RCC 7860 (cell line): ENCODE results near the gene MAN1C1.

ENCODE experiments used
- DNase-seq: peaks from one replicate; pipeline ENCODE4 v3.0.0-alpha.2; 2015; ENCODE audit warnings: low spot score
- FAIRE-seq: peaks from 2 replicates; lab custom pipeline; 2012; peaks lifted over from hg19 to GRCh38; lab: Jason Lieb, UNC

The MAN1C1 gene

DNA sequence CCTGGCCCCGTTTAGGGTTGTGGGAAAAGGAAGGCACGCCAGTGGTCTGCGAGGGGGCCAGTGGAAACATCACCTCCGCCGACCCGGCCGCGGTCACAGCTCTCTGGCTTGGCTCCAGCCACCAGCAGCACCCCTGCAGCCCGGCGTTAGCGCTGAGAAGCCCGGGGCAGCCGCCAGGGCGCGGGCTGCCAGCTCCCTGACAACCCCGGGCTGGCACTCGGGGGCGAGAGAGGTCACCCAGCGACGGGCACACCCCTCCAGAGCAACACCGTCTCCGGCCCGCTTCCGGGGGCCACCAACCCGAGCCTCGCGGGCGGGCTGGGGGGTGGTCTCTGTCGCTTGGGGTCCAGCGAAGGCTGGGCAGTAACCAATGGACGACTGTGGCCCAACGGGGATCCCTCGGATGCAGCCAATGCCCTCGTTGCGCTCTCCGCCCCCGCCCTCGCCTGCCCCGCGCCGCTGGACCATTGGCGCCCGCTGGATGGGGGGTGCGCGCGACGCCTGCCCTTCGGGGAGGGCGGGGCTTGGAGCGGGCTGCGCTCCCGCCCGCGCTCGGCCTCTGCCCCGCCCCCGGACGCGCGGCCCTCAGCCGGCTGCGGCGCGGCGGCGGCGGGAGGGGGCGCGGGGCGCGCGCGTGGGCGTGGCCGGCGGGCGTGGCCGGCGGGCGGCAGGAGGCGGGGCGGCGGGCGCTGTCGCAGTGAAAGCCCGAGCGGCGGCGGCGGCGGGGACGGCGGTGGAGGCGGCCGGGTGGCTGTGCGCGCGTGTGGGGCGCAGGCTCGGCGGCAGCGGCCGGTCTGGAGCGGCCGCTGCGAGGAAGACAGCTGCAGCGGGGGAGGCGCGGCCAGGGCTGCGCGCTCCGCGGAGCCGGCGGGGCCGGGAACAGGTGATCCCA is at the start of gene MAN1C1:
MAN1C1 (plus strand) TSS at position 697 of the 892 bp plus-strand sequence. CDS start 1,007 bp downstream, outside the sequence.
- DNase-seq (peak; percentile 49), FAIRE-seq (no peak)

DNA sequence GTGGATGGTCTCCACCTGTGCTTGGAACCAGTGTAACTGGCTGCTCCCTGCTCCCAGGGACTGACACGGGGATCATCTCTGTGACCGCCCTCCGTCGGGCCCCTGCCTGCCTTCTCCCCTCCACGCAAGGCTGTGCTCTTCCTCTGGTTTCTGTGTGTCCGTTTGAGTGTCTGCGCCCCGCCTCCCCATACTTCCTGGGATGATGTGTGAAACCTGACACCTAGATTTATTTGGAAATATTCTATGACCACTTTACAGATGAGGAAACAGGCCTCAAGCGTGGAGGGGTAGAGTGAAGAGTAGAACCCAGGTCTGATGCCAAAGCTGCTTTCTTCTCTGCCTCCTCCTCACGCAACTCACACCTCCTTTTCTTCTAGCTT is 48.9 kb upstream of the MAN1C1 start:
- FAIRE-seq (no peak), DNase-seq (no peak)

DNA sequence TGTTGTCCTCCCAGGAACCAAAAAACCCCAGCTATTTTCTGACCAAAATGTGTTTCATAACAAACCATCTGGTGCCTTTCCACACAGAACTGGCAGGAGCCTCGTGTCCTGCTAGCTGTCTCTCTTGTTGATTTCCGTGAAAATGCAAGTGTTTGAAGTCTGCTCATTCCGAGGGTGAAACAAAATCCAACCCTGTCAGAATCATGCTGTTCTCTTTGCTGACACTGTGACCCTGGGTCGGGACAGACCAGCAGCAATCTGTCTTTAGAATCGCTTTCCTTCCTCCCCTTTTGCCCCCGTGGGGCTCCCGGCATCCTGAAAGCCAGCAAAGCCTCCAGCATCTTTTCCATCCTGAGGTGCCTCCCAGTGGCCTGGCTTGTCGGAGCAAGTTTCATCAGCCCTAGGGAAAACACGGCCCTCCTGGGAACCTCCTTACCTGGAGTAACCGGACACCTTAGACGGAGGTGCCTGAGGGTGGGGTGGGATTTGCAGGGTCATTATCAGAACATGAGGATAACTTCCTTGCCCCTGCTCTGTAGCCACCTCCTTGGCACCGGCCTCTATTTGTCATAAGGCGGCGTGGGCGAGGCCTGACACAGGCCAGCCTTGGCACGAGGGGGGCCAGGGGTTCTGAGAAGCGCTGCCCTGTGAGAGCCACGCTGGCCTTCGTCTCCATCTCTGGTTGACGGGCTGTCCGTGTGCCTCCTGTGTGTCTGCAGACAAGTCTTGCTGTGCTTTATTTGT is 48.3 kb upstream of the MAN1C1 start:
- peak; percentile 33 for DNase-seq
- FAIRE-seq, result no peak

DNA sequence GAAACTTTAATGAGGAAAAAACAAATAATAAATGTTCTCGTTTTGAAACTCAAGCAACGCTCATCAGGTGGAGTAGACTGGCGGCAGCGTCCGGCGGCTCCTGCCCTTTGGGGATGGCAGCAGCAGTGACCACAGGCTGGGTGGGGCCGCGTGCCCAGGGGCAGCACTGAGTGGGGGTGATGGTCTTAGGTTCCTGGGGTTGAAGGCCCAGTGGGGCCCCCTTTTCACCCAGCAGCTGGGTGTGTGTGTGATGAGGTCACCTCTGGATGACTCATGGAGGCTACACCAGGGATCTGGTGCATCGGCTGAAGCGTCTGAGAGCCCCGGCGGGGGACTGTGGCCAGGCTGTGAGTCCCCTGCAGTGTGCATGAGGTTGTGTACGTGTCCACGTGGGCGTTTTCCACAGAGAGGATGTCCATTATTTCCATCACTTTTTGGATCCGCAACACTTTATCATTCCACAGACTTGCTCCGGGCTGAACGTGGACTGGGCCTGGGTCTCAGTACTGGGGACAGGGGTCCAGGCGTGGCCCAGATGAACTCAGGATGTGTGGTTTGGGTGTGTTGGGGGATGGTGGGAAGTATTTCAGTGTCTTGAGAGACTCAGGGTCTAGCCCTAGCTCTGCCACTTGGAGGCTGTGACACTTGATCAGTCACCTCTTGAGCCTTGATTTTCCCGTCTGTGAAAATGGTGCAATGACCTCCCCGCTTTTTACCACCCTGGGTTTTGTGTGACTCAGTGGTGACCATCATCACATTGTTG is 47.6 kb upstream of the MAN1C1 start:
- peak; percentile 87 for DNase-seq
- FAIRE-seq, result peak; percentile 75

DNA sequence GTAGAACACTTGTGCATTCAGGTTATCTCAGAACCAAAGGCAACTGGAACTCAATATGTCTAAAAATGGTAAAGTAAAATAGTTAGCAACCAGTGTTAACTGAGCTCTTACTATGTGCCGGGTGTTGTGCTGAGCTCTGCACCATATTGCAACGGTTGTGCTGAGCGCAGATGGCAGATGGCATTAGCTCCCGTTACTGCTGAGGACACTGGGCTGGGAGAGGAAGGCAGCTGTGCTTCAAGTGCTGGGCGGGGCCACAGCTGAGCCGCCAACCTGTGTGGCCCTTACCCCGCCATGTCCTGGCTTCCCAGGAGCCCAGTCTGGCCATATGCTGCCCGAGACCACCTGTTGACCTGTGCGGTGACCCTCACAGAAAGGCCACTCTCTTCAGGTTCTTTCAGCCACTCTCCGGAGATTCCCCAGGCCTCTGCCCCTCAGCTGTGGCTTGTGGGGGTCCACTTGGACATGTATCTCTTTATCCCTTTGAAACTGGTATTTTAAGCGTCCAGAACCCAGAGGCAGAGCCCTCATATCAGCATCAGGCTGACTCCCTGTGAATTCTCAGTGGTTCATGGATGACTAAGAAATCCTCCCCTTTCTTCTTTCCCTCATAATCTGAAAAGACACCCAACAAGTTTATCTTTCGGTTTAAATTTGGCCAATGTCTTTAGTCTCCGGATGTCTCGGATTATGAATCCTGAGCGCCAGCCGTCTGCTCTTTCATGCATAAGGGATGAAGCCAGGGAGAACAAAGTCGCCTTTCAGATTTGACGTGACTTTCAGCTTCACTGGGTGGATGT is 46.8 kb upstream of the MAN1C1 start:
- no peak for FAIRE-seq
- no peak for DNase-seq

DNA sequence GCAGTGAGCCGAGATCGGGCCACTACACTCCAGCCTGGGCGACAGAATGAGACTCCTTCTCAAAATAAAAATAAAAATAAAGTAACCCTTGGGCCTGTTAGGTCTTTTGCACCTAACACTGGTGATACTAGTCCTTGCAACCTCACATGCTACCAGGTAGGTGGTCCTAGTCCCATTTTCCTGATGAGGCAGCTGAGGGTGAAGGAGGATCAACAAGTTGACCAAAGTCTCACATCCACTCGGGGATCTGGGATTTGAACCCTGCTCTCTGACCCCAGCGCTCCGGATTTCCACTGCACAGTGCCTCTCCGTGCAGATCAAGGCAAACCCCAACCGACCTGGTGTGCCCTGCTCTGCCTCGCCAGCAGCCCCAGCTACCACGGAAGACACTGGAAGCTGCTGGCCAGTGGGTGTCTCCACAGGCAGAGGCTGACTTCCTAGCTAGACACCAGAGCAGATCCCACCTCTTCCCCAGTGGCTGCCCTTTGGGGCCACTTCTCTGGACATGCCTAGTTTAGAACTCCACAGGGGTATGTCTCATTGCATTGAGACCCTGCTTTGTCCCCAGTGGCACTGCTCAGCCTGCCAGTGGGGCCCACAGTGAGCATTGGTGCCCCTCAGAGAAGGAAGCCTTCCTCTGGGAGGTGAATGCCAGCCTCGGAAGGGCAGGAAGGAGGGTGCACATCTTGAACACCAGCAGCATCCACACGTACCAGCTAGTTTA is 45.6 kb upstream of the MAN1C1 start:
- DNase-seq (no peak), FAIRE-seq (no peak)

DNA sequence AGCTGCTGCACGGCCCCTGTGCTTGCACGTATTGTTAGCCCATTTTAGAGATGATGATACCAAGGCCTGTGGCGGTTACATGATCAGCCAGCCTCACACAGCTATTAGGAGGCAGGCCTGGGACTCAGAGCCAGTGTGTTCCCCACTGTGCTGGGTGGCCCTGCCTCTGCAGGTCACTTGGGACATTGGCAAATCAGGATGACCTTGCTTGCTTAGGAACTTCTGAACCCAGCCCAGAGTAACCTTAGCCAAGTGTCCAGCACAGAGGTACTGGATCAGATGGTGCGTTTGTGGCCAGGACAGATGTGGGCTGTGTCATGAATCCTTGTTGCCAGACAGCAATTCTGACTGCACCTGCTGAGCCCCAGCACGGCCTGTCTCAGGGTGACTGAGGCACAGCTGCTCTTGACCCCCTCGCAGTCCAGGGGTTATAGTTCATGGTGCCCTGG is 45.0 kb upstream of the MAN1C1 start:
- no peak for FAIRE-seq
- DNase-seq, result no peak

DNA sequence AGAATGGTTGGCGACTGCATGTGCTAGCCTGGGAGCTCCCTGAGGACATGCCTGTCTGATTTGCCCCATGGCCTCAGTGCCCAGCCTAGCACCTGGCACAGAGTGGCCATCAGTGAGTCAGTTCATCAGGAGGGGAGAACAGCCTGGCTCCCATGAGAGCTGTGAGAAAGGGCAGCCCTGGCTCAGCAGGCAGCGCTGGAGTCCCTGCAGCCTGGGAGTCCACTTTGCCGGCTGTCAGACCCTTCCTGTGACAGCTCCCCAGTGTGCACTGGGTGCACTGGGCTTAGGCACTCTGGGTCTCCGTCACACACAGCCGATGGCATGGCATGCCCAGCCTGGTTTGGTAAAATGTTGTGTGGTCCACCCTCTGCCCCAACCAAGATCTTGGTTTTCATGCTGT is 44.5 kb upstream of the MAN1C1 start:
- DNase-seq, result no peak

DNA sequence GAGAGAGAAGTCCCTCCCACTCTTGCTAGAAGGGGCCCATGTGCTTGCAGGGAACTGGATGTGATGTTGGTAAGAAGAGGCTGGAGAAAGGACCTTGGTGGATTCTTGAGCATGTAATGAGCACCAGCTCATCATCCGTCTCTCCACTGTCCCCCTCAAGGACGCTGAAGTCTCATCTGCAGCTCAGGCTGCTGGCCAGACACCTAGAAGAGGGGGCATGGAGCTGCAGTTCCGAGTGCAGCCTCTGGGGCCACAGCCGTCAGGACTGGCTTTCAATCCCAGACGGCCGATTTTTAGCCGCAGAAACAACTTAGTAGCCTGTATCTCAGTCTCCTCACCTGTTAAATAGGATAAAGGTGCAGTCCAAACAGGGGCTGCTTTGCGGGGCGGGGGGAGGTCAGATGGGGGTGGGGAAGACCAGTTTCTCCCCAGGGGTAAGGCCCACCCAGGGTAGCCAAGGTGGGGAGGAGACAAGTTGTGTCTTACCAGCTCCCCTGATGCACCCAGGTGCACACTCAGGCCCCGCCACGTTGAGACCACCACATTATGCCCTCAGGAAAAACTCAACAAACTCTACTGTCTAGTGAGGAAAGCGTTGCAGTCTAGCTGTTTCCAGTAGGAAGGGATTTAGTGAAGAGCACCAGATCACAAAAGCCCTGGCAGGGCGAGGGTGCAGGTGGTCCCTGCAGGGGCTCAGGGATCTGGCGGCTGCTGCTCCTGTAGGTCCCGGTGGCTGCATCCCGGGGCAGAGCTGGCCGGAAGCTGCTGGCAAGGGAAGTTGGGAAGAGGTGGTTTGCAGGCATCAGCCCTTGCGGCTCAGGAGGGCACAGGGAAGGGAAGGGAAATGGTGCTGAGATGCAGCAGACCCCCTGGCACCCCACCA is 43.6 kb upstream of the MAN1C1 start:
- FAIRE-seq (no peak), DNase-seq (no peak)

More for the DNA sequence above, 44.5 kb upstream of the MAN1C1 start:
- no peak for FAIRE-seq

DNA sequence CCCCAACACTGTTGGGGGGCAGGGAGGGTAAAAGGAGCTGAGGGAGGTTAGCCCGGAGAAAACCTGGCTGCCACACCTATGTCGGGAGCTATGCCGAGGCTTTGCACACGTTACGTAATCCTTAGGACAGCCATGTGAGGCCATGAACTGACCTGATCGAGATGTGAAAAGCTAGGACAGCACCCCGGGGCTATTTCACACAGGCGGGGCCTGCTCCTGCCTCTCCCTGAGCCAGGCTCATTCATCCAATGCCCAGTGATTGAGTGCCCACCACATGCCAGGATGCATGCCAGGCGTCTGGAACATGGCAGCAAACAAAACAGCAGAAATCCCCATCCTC is 43.0 kb upstream of the MAN1C1 start:
- no peak for DNase-seq
- no peak for FAIRE-seq

DNA sequence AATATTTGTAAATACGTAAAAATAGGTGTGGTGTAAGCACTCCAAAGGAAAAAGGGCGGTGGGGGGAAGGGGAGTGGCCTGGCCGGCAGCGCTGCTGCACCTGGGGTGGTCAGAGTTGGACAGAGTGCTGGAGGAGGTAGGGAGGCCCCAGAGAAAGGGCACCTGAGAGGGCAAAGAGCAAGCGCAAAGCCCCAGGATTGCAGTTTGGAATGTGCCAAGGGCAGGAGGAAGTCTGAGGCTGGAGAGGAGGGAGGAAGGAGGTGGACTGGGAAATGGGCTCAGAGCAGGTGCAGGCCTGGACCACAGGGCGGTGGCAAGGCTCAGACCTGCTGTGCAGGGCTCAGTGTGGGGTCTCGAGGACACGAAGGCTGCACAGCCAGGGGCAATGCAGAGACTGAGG is 42.6 kb upstream of the MAN1C1 start:
- FAIRE-seq, result no peak
- no peak for DNase-seq

DNA sequence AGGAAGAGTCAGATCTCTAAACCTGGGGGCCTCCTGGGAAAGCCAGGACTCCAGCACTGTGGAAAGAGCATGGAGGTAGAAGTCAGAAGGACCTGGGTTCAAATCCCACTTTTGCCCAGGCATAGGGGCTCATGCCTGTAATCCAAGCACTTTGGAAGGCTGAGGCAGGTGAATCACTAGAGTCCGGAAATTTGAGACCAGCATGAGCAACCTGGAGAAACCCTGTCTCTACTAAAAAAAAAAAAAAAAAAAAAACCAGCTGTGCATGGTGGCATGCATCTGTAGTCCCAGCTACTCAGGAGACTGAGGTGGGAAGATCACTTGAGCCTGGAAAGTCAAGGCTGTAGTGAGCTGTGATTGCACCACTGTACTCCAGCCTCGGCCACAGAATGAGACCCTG is 41.4 kb upstream of the MAN1C1 start:
- no peak for DNase-seq
- no peak for FAIRE-seq

DNA sequence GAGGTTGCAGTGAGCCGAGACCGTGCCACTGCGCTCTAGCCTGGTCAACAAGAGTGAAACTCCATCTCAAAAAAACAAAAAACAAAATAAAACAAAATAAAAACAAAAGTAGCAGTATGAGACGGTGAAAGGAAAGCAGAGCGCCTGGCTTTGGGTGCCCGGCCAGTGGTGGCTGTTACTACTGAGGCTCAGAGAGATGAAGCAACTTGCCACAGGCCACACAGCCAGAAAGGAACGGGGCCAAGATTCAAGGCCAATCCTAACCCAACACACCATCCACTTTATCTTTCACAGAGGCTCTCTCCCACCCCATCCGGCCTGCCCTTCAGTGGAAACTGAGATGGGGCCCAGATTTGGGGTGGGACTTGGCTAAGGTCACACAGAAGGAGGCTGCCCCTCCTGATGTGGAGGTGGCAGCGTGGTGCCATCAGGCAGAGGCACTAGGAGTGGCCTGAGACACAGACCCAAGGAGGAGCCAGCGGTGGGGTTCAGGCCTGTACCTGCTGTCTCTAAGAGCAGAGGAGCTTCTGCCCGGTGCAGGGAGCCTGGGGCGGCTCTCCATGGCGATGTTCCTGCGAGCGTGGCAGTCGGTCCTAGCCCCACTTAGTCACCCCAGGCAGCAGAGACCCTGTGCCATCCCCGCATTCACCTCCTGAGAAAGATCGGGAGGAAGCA is 40.0 kb upstream of the MAN1C1 start:
- no peak for DNase-seq
- FAIRE-seq, result no peak

DNA sequence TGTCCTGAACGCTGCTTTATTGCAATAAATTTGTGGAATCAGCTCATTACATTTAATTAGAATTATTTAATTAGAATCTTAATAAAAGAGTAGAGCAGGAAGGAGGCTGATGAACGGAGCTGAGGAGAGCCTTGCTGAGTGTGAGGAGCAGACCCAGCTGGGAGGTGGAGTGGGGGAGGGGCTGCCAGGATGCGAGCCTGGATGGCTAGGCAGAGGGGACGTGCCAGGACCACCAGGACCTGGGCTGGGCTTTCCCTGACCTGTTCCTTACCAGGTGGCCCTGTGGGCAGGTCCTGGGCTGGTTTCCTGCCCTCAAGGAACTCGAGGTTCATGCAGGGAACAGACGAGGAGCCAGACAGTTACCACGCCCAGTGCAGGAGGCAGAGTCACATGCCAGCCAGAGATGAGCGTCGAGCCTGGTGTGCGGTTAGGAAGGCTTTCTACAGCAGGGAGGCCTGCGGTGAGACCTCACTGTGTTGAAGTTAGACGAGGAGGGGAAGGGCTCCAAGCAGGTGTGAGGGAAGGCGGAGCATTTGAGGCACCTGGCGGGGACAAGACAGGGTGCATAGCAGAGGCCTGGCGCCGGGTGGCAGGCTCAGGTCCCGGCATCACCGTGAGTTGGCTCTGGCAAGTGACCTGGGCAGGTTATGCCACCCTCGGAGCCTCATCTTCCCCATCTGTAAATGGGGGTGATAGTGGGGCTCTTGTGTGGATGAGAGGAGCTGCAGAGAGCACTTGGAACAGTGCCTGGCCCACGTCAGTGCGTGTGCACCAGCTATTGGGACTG is 39.3 kb upstream of the MAN1C1 start:
- DNase-seq, result no peak
- no peak for FAIRE-seq

DNA sequence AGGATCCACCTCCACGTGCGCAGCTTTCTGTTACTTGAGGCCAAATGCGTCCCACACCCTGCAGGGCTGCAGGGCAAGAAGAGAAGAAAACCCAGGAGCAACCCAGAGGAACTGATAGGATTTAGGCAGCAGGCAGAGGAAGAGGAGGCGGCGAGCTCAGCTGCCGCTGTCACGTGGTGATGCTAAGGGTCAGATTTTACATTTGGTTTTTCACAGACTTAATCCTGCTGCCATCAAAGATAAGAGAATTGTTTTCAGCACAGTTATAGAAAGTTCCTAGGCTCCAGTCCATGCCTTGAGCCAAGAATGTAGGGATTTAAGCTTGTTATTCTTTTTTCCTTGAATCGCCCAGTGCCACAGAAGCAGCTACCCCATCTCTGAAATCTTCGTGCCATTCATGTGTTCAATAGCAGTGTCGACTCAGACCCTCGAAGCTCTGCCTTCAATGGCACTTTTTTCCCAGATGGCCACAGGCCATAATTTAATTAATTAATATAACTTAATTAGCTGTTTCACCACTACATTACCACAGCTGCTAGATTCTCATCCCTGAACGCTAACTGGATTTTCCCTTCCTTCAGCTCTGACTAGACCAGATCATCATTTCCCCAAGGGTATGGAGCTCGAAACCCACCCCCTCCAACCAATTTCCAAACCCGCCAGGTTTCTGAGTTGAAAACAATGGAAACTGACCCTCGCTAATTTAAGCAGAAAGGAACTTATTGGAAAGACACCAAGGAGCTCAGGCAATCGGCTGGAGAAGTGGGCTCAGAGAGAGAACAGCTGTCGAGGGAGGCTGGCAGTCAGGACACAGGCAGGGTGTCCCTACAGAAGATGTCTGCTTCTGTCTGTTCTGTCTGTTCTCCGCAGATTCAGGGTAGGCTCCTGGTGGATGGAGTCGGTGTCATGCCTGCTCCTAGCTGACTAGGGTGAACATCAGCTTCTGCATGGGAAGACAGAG is 37.0 kb upstream of the MAN1C1 start:
- FAIRE-seq (no peak), DNase-seq (no peak)

DNA sequence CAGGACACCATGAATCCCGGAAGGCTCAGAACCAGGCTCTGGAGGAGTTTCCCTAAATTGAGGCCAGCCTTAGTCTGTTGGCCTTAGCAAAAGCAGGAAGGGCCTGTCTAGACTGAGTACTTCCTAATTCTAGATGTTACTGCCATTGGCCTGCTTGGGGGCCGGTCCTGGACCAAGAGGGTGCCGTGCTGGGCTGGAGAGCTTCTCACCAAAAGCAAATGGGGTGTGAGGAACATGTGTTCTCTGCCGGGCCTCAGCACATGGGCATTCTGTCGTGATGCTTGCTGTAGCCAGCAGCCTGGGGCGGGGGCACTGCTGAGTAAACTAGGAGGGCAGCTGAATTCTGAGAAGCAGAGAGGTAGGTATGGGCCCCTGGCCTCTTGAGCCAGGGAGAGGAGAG is 35.7 kb upstream of the MAN1C1 start:
- DNase-seq (no peak), FAIRE-seq (no peak)

DNA sequence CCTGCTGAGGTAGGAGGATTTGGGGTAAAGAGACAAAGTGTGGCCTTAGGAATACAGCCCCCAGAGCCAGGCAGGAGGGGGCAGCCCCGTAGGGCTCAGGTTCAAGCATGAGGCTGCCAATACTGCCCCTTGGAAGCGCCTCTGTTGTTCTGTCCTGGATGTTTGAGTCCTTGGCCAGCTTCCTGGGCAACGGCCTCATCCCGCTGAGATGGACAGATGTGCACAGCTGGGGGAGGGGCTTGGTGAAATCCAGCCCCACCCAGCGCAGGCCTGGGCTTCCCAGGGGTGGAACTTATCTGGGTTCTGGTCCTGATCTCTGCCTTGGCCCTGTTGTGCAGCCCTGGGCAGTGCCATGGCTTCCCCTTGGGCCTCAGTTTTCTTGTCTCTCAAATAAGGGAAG is 34.8 kb upstream of the MAN1C1 start:
- DNase-seq (no peak), FAIRE-seq (no peak)
